GM12865 (cell line): ENCODE measurements around the gene ITPKB.

Experiments
- DNase-seq: peaks from one replicate; pipeline ENCODE4 v3.0.0; 2010; ENCODE audit warnings: low read depth
- H3K4me3 ChIP-seq: 2 replicates; pipeline ENCODE4 v1.5.1; 2011; ENCODE audit warnings: mild to moderate bottlenecking, low read depth, low read length, control low read depth
- TF ChIP-seq, protein P1 (sequence below): IDR thresholded peaks from 2 replicates; pipeline ENCODE4 v1.5.1; 2011; ENCODE audit warnings: low read length, control low read depth, low read depth, inconsistent platforms; ENCODE audit not compliant: insufficient read depth; ENCODE audit errors: missing control alignments

The ITPKB gene

DNA sequence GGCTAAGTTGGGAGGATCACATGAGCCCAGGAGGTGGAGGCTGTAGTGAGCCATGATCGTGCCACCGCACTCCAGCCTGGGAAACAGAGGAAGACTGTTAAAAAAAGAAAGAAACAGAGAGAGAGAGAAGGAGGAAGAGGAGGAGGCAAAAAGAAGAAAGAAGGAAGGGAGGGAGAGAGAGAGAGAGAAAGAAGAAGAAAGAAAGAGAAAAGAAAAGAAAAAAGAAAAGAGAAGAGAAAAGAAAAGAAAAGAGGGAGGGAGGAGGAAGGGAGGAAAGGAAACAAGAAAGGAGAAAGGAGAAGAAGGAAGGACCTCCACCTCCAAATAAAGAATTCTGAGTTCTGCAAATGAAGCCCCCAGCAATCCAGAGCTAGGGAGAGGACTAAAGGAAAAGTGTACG, 108.5 kb downstream of the ITPKB start:
- no peak for DNase-seq
- TF ChIP-seq, protein P1, sequence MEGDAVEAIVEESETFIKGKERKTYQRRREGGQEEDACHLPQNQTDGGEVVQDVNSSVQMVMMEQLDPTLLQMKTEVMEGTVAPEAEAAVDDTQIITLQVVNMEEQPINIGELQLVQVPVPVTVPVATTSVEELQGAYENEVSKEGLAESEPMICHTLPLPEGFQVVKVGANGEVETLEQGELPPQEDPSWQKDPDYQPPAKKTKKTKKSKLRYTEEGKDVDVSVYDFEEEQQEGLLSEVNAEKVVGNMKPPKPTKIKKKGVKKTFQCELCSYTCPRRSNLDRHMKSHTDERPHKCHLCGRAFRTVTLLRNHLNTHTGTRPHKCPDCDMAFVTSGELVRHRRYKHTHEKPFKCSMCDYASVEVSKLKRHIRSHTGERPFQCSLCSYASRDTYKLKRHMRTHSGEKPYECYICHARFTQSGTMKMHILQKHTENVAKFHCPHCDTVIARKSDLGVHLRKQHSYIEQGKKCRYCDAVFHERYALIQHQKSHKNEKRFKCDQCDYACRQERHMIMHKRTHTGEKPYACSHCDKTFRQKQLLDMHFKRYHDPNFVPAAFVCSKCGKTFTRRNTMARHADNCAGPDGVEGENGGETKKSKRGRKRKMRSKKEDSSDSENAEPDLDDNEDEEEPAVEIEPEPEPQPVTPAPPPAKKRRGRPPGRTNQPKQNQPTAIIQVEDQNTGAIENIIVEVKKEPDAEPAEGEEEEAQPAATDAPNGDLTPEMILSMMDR = no peak
- no peak overlapping the region for H3K4me3 ChIP-seq

DNA sequence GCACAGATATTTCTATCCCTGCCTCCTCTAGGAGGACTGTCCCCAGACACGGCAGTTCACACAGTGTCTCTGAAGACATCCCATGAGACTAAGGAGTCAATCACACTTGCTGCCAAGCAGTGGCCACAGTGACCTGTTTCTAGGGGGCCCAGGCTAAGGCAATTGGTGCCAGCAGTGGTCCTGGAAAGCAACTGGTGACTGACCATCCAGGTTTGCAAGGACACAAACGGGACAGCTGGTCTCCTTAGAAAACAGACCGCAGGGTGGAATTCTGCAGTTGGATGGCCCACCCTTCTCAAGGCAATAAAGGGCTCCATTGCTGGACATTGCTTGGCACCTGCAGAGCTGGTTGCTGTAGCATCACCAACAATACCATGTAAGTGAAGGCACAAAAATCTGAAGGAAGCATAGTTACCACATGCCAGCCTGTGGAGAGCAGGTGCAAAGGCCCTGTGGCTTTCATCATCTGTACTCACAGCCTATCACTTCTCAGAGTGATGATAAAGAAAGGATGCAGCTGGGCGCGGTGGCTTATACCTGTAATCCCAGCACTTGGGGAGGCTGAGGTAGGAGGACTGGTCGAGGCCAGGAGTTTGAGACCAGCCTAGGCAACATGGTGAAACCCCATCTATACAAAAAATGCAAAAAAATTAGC, 109.1 kb downstream of the ITPKB start:
- H3K4me3 ChIP-seq = no peak overlapping the region
- no peak for DNase-seq
- TF ChIP-seq, protein P1 = no peak

DNA sequence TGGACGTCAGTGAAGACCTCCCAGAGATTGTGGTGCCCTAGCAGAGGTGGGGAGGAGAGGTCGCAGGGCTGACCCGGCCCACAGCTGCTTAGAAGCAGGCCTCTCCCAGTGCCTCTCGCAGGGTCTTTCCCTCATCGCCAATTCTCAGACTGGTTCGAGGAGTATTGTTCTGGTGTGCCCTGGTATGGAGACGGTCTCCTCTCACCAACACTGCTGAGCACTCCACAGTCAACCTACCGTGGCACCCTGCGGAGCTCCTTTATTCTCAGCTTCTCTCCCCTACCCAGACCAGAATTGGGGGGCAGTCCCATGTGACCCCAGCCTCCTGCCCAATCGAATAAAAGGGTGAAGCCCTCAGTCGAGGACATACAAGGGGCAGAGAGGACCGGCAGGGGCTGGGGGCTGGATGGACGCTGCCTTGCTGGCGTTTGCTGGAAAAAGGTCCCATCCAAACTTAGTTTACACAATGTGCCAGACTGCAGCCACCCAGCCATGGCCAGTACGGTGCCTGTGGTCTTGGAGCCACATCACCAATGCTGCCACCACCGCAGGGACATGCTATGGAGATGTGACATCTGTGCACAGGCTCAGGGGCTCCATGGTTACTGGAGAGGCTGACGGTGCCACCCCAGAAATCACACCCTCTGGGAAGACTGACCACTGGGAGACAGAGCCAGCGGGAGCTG, 109.7 kb downstream of the ITPKB start:
- no peak overlapping the region for H3K4me3 ChIP-seq
- TF ChIP-seq, protein P1 = no peak
- no peak for DNase-seq

DNA sequence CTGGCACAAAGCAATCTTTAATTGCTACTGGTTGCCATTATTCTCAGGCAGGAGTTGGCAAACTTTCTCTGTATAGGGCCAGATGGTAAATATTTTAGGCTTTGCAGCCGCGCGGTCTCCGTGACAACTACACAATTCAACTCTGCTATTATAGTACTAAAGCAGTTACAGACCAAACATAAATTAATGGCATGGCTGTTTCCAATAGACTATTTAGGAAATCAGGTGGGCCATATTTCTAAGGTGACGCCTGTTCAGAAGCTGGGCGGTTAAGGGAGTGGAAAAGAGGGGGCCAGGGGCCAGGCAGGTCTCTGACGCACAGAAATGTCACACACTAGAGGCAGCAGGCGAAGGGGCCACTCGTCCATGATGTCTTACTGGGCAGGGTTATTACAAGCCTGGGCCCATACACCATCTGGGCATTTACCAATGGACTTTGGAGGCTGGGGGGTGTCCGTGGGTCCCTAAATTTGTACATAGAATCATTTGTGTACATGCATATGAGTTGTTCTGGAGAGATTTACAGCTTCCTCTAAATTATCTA, 110.4 kb downstream of the ITPKB start:
- no peak for DNase-seq
- TF ChIP-seq, protein P1 = no peak
- no peak overlapping the region for H3K4me3 ChIP-seq

DNA sequence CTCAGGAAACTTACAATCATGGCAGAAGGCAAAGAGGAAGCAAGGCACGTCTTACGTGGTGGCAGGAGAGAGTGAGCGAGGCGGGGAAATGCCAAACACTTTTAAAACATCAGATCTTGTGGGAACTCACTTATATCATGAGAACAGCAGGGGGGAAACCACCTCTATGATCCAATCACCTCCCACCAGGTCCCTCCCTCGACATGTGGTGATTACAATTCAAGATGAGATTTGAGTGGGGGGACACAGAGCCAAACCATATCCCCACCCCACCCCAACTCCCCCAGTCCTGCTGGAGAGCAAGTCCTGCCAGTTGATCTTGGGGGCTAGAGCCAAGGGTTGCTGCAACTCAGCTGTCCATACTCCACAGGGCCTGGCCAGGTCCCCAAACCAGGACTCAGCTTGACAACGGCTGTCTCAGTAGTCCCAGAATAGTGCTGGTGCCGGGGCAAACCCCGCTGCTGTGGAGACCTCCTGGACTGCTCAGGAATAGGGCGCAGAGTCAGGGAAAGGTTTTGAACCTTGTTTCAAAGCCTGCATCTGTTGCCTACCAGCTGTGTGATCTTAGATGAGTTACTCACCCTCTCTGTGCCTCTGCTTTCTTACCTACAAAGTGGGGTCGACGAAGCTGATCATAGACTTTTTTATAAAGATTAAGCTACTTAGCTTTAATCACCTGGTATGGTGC, 111.0 kb downstream of the ITPKB start:
- TF ChIP-seq, protein P1 = no peak
- no peak for DNase-seq
- H3K4me3 ChIP-seq = no peak overlapping the region

DNA sequence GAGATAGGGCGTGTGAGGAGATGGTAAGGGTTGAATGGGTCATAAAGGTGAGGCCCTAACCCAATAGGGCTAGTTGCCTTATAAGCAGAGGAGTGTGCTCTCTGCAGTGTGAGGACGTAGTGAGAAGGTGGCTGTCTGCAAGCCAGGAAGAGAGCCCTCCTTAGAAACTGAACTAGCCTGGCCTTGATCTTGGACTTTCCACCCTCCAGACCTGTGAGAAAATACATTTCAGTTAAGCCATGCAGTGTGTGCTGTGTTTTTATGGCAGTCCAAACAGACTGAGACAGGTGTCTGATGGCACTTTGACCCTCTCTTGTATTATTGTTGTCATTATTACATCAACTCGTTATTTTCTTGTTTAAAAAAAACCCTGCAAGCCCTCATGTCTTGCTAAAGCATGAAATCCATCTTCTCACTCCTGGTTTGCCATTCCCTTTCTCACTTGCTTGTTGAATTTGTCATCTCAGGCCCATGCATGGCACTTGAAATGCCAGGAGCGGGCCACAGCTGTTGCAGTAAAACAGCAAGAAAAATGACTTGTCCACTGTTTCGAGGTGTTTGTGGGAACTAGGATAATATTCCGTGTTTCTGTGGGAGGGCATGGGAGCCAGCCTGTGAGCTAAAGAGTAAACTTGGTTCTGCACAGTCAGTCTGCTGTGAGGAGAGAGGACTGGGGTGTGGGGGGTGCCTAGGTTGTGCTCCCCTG, 111.9 kb downstream of the ITPKB start:
- DNase-seq = no peak
- H3K4me3 ChIP-seq = no peak overlapping the region
- TF ChIP-seq, protein P1 = no peak
